Liver (tissue), 9 donors: Measurements from ENCODE around the gene KSR1. TPM values are rescaled to one million over a fixed set of nuclear protein-coding genes. Genes with fewer than 3 reads are reported as not detected.

ENCODE experiments used
- DNase-seq: peaks from one replicate; pipeline ENCODE4 v3.0.0-alpha.2; 2017; ENCODE audit warnings: low spot score
- H3K27ac ChIP-seq, 2 donors: one replicate each; pipeline ENCODE4 v1.7.0; 2013; ENCODE audit warnings: inconsistent platforms in 2 of 2, low read length in 2 of 2, control low read depth in 1 of 2, low read depth in 1 of 2, mild to moderate bottlenecking in 1 of 2
- H3K27me3 ChIP-seq, 4 donors: one replicate each; pipeline versions ENCODE4 v1.6.1 to v1.7.0; 2013; ENCODE audit warnings: low read length in 3 of 4, inconsistent platforms in 1 of 4, mild to moderate bottlenecking in 1 of 4, moderate library complexity in 1 of 4; ENCODE audit not compliant: control insufficient read depth in 4 of 4, insufficient read depth in 4 of 4
- H3K36me3 ChIP-seq, 4 donors: one replicate each; pipeline versions ENCODE4 v1.6.1 to v1.7.0; 2013; ENCODE audit warnings: low read length in 3 of 4, mild to moderate bottlenecking in 3 of 4, low read depth in 1 of 4, moderate library complexity in 1 of 4; ENCODE audit not compliant: control insufficient read depth in 4 of 4, insufficient read depth in 3 of 4
- H3K4me1 ChIP-seq, 4 donors: one replicate each; pipeline versions ENCODE4 v1.6.1 to v1.7.0; 2013; ENCODE audit warnings: low read length in 3 of 4, mild to moderate bottlenecking in 3 of 4, moderate library complexity in 1 of 4; ENCODE audit not compliant: control insufficient read depth in 4 of 4, insufficient read depth in 4 of 4
- H3K4me3 ChIP-seq, 3 donors: one replicate each; pipeline versions ENCODE4 v1.6.1 to v1.7.0; 2013; ENCODE audit warnings: low read length in 3 of 3, control low read depth in 1 of 3, low read depth in 1 of 3, mild to moderate bottlenecking in 1 of 3
- H3K9ac ChIP-seq, 2 donors: one replicate each; pipeline ENCODE4 v1.7.0; 2013; ENCODE audit warnings: low read length in 2 of 2, mild to moderate bottlenecking in 2 of 2, moderate library complexity in 2 of 2, control low read depth in 1 of 2, low read depth in 1 of 2
- H3K9me3 ChIP-seq, 4 donors: one replicate each; pipeline versions ENCODE4 v1.6.1 to v1.7.0; 2013; ENCODE audit warnings: low read length in 3 of 4; ENCODE audit not compliant: control insufficient read depth in 4 of 4
- CTCF ChIP-seq: fragments of 150-350 bp; IDR thresholded peaks from 2 replicates; pipeline ENCODE4 v1.5.1; 2017; ENCODE audit warnings: improper control_type of control experiment, low read depth, low read length; ENCODE audit not compliant: missing input control
- EGR1 ChIP-seq, 2 donors: IDR thresholded peaks; 2 replicates each; pipeline ENCODE4 v1.6.1; 2016 to 2018; ENCODE audit warnings: antibody characterized with exemption in 2 of 2, low read depth in 2 of 2
- FOXA1 ChIP-seq: IDR thresholded peaks from 2 replicates; pipeline ENCODE4 v1.6.1; 2016; ENCODE audit warnings: antibody characterized with exemption
- FOXA2 ChIP-seq: IDR thresholded peaks from 2 replicates; pipeline ENCODE4 v1.6.1; 2016; ENCODE audit warnings: antibody characterized with exemption
- GABPA ChIP-seq, 2 donors: IDR thresholded peaks in 1 of 2; conservative IDR thresholded peaks in 1 of 2; 2 replicates each; pipeline ENCODE4 v1.6.1; 2016; ENCODE audit warnings: antibody characterized with exemption in 2 of 2, mild to moderate bottlenecking in 1 of 2, moderate library complexity in 1 of 2
- HNF4G ChIP-seq: IDR thresholded peaks from 2 replicates; pipeline ENCODE4 v1.6.1; 2016; ENCODE audit warnings: antibody characterized with exemption
- JUND ChIP-seq, 2 donors: IDR thresholded peaks; 2 replicates each; pipeline ENCODE4 v1.6.1; 2016; ENCODE audit warnings: antibody characterized with exemption in 2 of 2
- MAX ChIP-seq: IDR thresholded peaks from 2 replicates; pipeline ENCODE4 v1.6.1; 2016; ENCODE audit warnings: antibody characterized with exemption
- NR2F2 ChIP-seq: IDR thresholded peaks from 2 replicates; pipeline ENCODE4 v1.6.1; 2016; ENCODE audit warnings: antibody characterized with exemption
- RAD21 ChIP-seq, 2 donors: IDR thresholded peaks; 2 replicates each; pipeline ENCODE4 v1.6.1; 2016; ENCODE audit warnings: antibody characterized with exemption in 2 of 2, mild to moderate bottlenecking in 2 of 2
- REST ChIP-seq: IDR thresholded peaks from 2 replicates; pipeline ENCODE4 v1.6.1; 2016; ENCODE audit warnings: antibody characterized with exemption, mild to moderate bottlenecking
- RXRA ChIP-seq, 2 donors: IDR thresholded peaks; 2 replicates each; pipeline ENCODE4 v1.6.1; 2017 to 2018; ENCODE audit warnings: antibody characterized with exemption in 2 of 2, mild to moderate bottlenecking in 1 of 2
- SP1 ChIP-seq: IDR thresholded peaks from 2 replicates; pipeline ENCODE4 v1.6.1; 2018; ENCODE audit warnings: antibody characterized with exemption, mild to moderate bottlenecking
- TAF1 ChIP-seq: conservative IDR thresholded peaks from 2 replicates; pipeline ENCODE4 v1.6.1; 2016; ENCODE audit warnings: antibody characterized with exemption, mild to moderate bottlenecking
- YY1 ChIP-seq: IDR thresholded peaks from 2 replicates; pipeline ENCODE4 v1.6.1; 2016; ENCODE audit warnings: antibody characterized with exemption, mild to moderate bottlenecking
- WGBS: extraction: QIAGEN DNeasy Blood & Tissue Kit; methylation state at CpG from one replicate; pipeline ENCODE4 v1.1.7; 2013; 5-methylcytosine and 5-hydroxymethylcytosine counted together
- polyA plus RNA-seq, 2 donors: library from polyadenylated mRNA; stranded (reverse) in 1 of 2; unstranded in 1 of 2; fragments of 200-250 nt in 1 of 2; fragments of >200 nt in 1 of 2; fragmentation: Nextera tagmentation in 1 of 2; extraction: Ambion mirVana in 1 of 2; gene quantifications; one replicate each; pipeline versions ENCODE4 v1.2.1 to v1.2.3, GENCODE V29; 2013 to 2015
- total RNA-seq, 2 donors: library from RNA; depleted of rRNA; stranded (reverse); fragments of >200 nt; gene quantifications; one replicate each; pipeline ENCODE4 v1.2.3, GENCODE V29; 2014
- TF ChIP-seq, protein P1 (sequence below): IDR thresholded peaks from 2 replicates; pipeline ENCODE4 v1.6.1; 2016; ENCODE audit warnings: antibody characterized with exemption
- TF ChIP-seq, protein P2 (sequence below): IDR thresholded peaks from 2 replicates; pipeline ENCODE4 v1.6.1; 2016; ENCODE audit warnings: antibody characterized with exemption
- donor health status: healthy.
- donor health status: healthy.
- donor health status: healthy.
- donor health status: healthy.
- donor health status: healthy.

KSR1 gene
- total and polyA plus RNA-seq, 4 donors: 1.2 to 9.0 (median 4.1) TPM

DNA sequence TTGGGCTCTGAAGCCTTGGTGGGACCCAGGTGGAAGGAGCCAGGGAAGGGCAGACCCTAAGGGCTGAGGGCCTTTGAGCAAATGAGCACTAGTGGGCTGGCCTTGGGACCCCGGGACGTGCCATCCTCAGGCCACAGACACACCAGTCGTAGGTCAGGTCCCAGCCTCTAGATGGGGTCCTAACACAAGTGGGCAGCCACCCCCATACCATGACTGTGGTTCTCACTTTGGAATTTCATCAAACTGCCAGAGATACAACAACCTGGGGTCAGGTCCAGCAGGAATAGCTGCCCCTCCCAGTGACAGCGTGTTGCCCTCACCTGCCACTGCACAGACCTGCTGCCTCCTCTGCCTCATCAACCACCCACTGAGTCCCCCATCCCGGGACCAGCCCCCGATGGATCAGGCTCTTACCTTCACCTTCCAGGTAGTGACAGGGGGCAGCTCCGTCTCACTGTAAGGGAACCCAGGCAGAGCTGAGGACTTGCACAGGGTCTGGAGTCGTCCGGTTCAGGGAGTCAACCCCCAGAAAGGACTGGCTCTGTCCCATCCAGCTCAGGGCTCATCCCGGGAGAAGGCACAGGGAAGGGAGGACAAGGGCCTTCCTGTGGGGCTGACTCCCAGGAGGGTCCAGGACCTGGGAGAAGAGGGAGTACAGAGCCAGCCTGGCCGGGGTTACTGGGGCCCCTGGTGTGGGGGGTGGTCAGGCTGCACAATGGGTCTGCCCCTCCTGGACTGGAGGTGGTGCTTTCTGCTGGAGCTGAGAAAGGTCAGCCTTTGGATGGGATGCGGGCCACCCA lies 214.7 kb downstream of the KSR1 start:
- H3K27ac ChIP-seq: no peak overlapping the region
- H3K4me1 ChIP-seq: no peaks in the 10 kb centered on the region
- no peak for DNase-seq
- no peaks in the 10 kb centered on the region for H3K27me3 ChIP-seq
- no peaks in the 10 kb centered on the region for H3K36me3 ChIP-seq
- no peaks in the 10 kb centered on the region for H3K9me3 ChIP-seq
- H3K9ac ChIP-seq: no peak overlapping the region
- no peak for TF ChIP-seq EGR1 (IDR thresholded peaks at IDR 0.05; ENCODE audit: low read depth in 2 of 2)
- no peak for TF ChIP-seq TAF1
- no peak for TF ChIP-seq YY1
- TF ChIP-seq MAX: no peak
- no peak for TF ChIP-seq RXRA (IDR thresholded peaks at IDR 0.05)
- no peak for TF ChIP-seq RAD21 (IDR thresholded peaks at IDR 0.05)
- TF ChIP-seq, protein P1, sequence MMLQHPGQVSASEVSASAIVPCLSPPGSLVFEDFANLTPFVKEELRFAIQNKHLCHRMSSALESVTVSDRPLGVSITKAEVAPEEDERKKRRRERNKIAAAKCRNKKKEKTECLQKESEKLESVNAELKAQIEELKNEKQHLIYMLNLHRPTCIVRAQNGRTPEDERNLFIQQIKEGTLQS: no peak
- TF ChIP-seq JUND (IDR thresholded peaks at IDR 0.05): no peak
- no peak for TF ChIP-seq HNF4G
- no peak for TF ChIP-seq FOXA1
- TF ChIP-seq CTCF: no peak
- TF ChIP-seq GABPA (IDR thresholded peaks at IDR 0.05 in 1 of 2, conservative IDR thresholded peaks at IDR 0.05 in 1 of 2): no peak
- H3K4me3 ChIP-seq: no peak overlapping the region
- WGBS: 83% methylated on average over 12 of the region's 12 CpGs

DNA sequence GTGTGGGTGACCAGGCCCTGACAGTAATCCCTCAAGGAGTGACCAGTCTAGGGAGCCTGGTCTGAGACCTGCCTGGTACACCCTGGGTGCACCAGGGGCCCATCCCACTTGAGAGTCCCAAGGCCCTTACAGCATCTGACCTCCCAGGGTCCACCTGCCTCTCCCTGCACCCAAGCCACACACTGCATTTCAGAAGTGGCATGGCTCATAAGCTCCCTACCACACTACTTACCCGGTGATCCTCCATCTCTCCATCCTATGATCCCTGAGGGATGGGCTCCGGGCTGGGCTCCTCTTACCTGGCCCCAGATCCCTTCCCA lies 215.3 kb downstream of the KSR1 start:
- DNase-seq: no peak

More for the DNA sequence above, 215.3 kb downstream of the KSR1 start:
- H3K27ac ChIP-seq: no peak overlapping the region
- H3K36me3 ChIP-seq: no peaks in the 10 kb centered on the region
- H3K9ac ChIP-seq: no peak overlapping the region
- 95% methylated on average over 2 of the region's 2 CpGs for WGBS
- H3K9me3 ChIP-seq: no peaks in the 10 kb centered on the region
- TF ChIP-seq, protein P2, sequence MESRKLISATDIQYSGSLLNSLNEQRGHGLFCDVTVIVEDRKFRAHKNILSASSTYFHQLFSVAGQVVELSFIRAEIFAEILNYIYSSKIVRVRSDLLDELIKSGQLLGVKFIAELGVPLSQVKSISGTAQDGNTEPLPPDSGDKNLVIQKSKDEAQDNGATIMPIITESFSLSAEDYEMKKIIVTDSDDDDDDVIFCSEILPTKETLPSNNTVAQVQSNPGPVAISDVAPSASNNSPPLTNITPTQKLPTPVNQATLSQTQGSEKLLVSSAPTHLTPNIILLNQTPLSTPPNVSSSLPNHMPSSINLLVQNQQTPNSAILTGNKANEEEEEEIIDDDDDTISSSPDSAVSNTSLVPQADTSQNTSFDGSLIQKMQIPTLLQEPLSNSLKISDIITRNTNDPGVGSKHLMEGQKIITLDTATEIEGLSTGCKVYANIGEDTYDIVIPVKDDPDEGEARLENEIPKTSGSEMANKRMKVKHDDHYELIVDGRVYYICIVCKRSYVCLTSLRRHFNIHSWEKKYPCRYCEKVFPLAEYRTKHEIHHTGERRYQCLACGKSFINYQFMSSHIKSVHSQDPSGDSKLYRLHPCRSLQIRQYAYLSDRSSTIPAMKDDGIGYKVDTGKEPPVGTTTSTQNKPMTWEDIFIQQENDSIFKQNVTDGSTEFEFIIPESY: no peak
- TF ChIP-seq REST (no peak), YY1 (no peak), HNF4G (no peak), EGR1 (IDR thresholded peaks at IDR 0.05; ENCODE audit: low read depth in 2 of 2) (no peak), SP1 (no peak), MAX (no peak), CTCF (no peak), FOXA2 (no peak), NR2F2 (no peak), JUND (IDR thresholded peaks at IDR 0.05) (no peak), FOXA1 (no peak), TAF1 (no peak)
- no peak overlapping the region for H3K4me3 ChIP-seq
- H3K4me1 ChIP-seq: no peaks in the 10 kb centered on the region
- H3K27me3 ChIP-seq: no peaks in the 10 kb centered on the region
